K562 (cell line): Measurements from ENCODE around the gene ADIPOR2. TPM values are rescaled to one million over a fixed set of nuclear protein-coding genes. Genes with fewer than 3 reads are reported as not detected.

Experiments used
- ATF7 ChIP-seq: fragments of 450-650 bp; IDR thresholded peaks from 2 replicates; pipeline ENCODE4 v1.7.1; 2014; ENCODE audit warnings: mild to moderate bottlenecking, moderate library complexity
- BHLHE40 ChIP-seq: IDR thresholded peaks from 2 replicates; pipeline ENCODE4 v1.6.1; 2011; ENCODE audit warnings: low read length, improper control_type of control experiment
- CGGBP1 ChIP-seq: fragments of 250-450 bp; sonication (Bioruptor Pico); IDR thresholded peaks from 2 replicates; pipeline ENCODE4 v1.9.0; 2021; ENCODE audit warnings: mild to moderate bottlenecking
- E2F6 ChIP-seq, 2 experiments: IDR thresholded peaks; 2 replicates each; pipeline ENCODE4 v1.6.1; 2011; ENCODE audit warnings: borderline replicate concordance in 1 of 2, control low read depth in 1 of 2, low read depth in 1 of 2, low read length in 1 of 2, mild to moderate bottlenecking in 1 of 2, mixed read lengths in 1 of 2, moderate library complexity in 1 of 2; ENCODE audit not compliant: insufficient read depth in 1 of 2, insufficient read length in 1 of 2, poor library complexity in 1 of 2, severe bottlenecking in 1 of 2; ENCODE audit errors: extremely low read depth in 1 of 2
- EHMT2 ChIP-seq: fragments of 450-650 bp; IDR thresholded peaks from 2 replicates; pipeline ENCODE4 v1.6.1; 2018; ENCODE audit warnings: antibody characterized with exemption
- EP300 ChIP-seq: IDR thresholded peaks from 2 replicates; pipeline ENCODE4 v1.6.1; 2012; ENCODE audit warnings: low read length, improper control_type of control experiment
- ESRRB ChIP-seq: fragments of 250-450 bp; sonication (Bioruptor Pico); IDR thresholded peaks from 2 replicates; pipeline ENCODE4 v1.5.0; 2020; ENCODE audit warnings: mild to moderate bottlenecking, moderate library complexity, borderline replicate concordance
- ETV6 ChIP-seq, 3 experiments: fragments of 150-350 bp in 1 of 3; sonication (generic) in 1 of 3; formaldehyde crosslinking in 1 of 3; IDR thresholded peaks; 2 replicates each; pipeline versions ENCODE4 v1.6.1 to v1.8.0; 2014 to 2022; ENCODE audit warnings: borderline replicate concordance in 2 of 3, low read depth in 2 of 3, antibody characterized with exemption in 1 of 3, low read length in 1 of 3, mild to moderate bottlenecking in 1 of 3, missing genetic modification reagents in 1 of 3
- FOS ChIP-seq: IDR thresholded peaks from 3 replicates; pipeline ENCODE4 v1.6.1; 2011; ENCODE audit not compliant: insufficient read length; ENCODE audit errors: extremely low read depth
- HDAC6 ChIP-seq: IDR thresholded peaks from 2 replicates; pipeline ENCODE4 v1.6.1; 2012; ENCODE audit warnings: low read depth, mild to moderate bottlenecking, control low read depth, inconsistent platforms, low read length, moderate library complexity
- JUN ChIP-seq, 2 experiments: sonication (generic) in 1 of 2; formaldehyde crosslinking in 1 of 2; IDR thresholded peaks; 2 replicates each; pipeline versions ENCODE4 v1.6.1 to v1.8.0; 2012 to 2022; ENCODE audit warnings: borderline replicate concordance in 2 of 2, mild to moderate bottlenecking in 2 of 2, improper control_type of control experiment in 1 of 2, low read depth in 1 of 2, low read length in 1 of 2, missing genetic modification reagents in 1 of 2
- KLF16 ChIP-seq: IDR thresholded peaks from 2 replicates; pipeline ENCODE4 v1.6.1; 2016; ENCODE audit warnings: antibody characterized with exemption
- MYC ChIP-seq, 2 experiments: fragments of 250-450 bp in 1 of 2; sonication (Bioruptor Pico) in 1 of 2; IDR thresholded peaks; 2 replicates each; pipeline versions ENCODE4 v1.5.1 to v1.6.1; 2012 to 2021; ENCODE audit warnings: low read depth in 2 of 2, borderline replicate concordance in 1 of 2, improper control_type of control experiment in 1 of 2, low read length in 1 of 2, mild to moderate bottlenecking in 1 of 2, moderate library complexity in 1 of 2
- RHOXF2B ChIP-seq: fragments of 250-450 bp; sonication (Bioruptor Pico); conservative IDR thresholded peaks from 2 replicates; pipeline ENCODE4 v1.5.1; 2021
- SMARCC2 ChIP-seq: fragments of 450-650 bp; IDR thresholded peaks from 2 replicates; pipeline ENCODE4 v1.6.1; 2017; ENCODE audit warnings: antibody characterized with exemption, moderate library complexity, mild to moderate bottlenecking, low read depth
- TAL1 ChIP-seq: fragments of 450-650 bp; IDR thresholded peaks from 2 replicates; pipeline ENCODE4 v1.6.1; 2016; ENCODE audit warnings: mild to moderate bottlenecking
- ZNF146 ChIP-seq: IDR thresholded peaks from one replicate; pipeline ENCODE4 v1.6.1; 2018; ENCODE audit warnings: missing compliant biosample characterization; ENCODE audit not compliant: unreplicated experiment
- ZNF175 ChIP-seq: fragments of 200-800 bp; sonication (Bioruptor generic); IDR thresholded peaks from 2 replicates; pipeline ENCODE4 v1.6.1; 2016; ENCODE audit warnings: low read depth, mild to moderate bottlenecking, missing genetic modification characterization, missing compliant biosample characterization
- ZNF609 ChIP-seq: sonication (generic); formaldehyde crosslinking; IDR thresholded peaks from 2 replicates; pipeline ENCODE4 v1.8.1; 2023; ENCODE audit warnings: missing genetic modification reagents, mild to moderate bottlenecking, borderline replicate concordance
- polyA plus RNA-seq, 8 experiments: library from polyadenylated mRNA; depleted of rRNA in 4 of 8; stranded (reverse) in 5 of 8; unstranded in 3 of 8; fragments of >200 nt; fragmentation: Nextera tagmentation in 2 of 8; fragmentation: Illumina TruSeq in 1 of 8; extraction: Ambion mirVana in 2 of 8; extraction: Trizol in 1 of 8; gene quantifications; 2 replicates each; pipeline versions ENCODE4 v1.2.1 to v1.2.3, GENCODE V29; 2011 to 2014; ENCODE audit warnings: inconsistent platforms in 1 of 8, missing spikeins in 1 of 8
- total RNA-seq, 7 experiments: library from RNA; depleted of rRNA in 6 of 7; stranded (reverse); fragments of >200 nt in 6 of 7; fragmentation: Illumina TruSeq in 2 of 7; extraction: Trizol in 2 of 7; gene quantifications; 2 replicates each; pipeline versions ENCODE4 v1.2.1 to v1.2.3, GENCODE V29; 2011 to 2021; ENCODE audit warnings: low replicate concordance in 1 of 7
- TF ChIP-seq, protein P1 (sequence below): sonication (generic); formaldehyde crosslinking; IDR thresholded peaks from 2 replicates; pipeline ENCODE4 v1.9.0; 2022; ENCODE audit warnings: mild to moderate bottlenecking, missing genetic modification reagents

The ADIPOR2 gene
- total and polyA plus RNA-seq, 9 of the 15 experiments (the other 6 are each of a cell fraction or from before 2014, with no cell fraction given), result 10.9 to 63.5 (median 46.0) TPM

DNA sequence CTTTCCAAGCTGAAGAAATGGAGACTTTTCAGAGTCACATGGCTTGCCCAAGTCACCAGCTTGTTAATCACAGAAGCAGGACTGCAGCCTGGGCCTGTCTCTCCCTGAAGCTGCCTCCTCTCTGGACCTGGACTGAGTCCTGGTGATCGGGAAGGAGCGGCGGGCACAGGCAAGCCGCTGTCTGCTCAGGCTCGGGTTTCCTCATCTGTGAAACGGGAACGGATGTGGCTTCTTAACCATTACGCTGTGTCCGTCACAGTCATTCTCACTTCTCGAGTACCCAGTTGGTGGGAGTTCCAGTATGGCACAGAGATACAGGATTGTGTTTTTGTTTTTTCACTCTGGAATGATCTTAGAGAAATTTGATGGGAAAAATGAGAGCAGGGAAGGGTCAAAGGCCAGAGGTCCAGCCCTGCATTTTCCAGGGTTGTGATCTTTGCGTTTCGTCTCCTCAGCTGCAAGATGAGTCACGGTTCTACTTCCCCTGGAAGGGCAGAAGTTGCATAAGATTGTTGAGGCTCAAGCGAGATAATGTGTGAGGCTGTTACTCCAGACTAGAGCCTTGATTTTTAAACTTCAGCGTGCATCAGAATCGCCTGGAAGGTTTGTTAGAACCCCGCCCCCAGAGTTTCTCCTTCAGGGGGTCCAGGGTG lies 121.9 kb downstream of the ADIPOR2 start (continued):
- TF ChIP-seq ATF7 (peak; percentile 46; the same call in 1 of the 2 replicates), KLF16 (0 out of 2 replicates have a peak, but pooled peaks have one; percentile 39), RHOXF2B (no peak), TAL1 (peak; percentile 13; the same call in 1 of the 2 replicates), HDAC6 (no peak), ZNF175 (CRISPR knock-in tag) (peak; percentile 71), EP300 (peak; percentile 62), ETV6 (IDR thresholded peaks at IDR 0.05; ENCODE audit: borderline replicate concordance in 1 of 2, low read depth in 2 of 2, low read length in 1 of 2) (peak in 1 of 2 experiments; percentile 43; a peak in 1 of 4 replicates), ETV6 (CRISPR knock-in tag; IDR thresholded peaks at IDR 0.05; ENCODE audit: borderline replicate concordance) (no peak), ESRRB (CRISPR knock-in tag) (no peak), FOS (peak; percentile 37), CGGBP1 (CRISPR knock-in tag) (no peak), E2F6 (IDR thresholded peaks at IDR 0.05; ENCODE audit: borderline replicate concordance in 1 of 2, extremely low read depth in 1 of 2, insufficient read depth in 1 of 2, insufficient read length in 1 of 2, low read depth in 1 of 2, low read length in 1 of 2, poor library complexity in 1 of 2, severe bottlenecking in 1 of 2) (no peak), EHMT2 (peak; percentile 72; the same call in 1 of the 2 replicates), ZNF609 (CRISPR knock-in tag) (no peak), ZNF146 (CRISPR knock-in tag) (no peak), JUN (IDR thresholded peaks at IDR 0.05; ENCODE audit: borderline replicate concordance, low read depth, low read length) (peak; percentile 86), JUN (CRISPR knock-in tag; IDR thresholded peaks at IDR 0.05; ENCODE audit: borderline replicate concordance) (peak; percentile 26; the same call in 1 of the 2 replicates), BHLHE40 (peak; percentile 75), SMARCC2 (peak; percentile 75; the same call in 1 of the 2 replicates), MYC (IDR thresholded peaks at IDR 0.05; ENCODE audit: low read depth, low read length) (0 out of 2 replicates have a peak, but pooled peaks have one; percentile 22), MYC (CRISPR knock-in tag; IDR thresholded peaks at IDR 0.05; ENCODE audit: borderline replicate concordance, low read depth) (no peak)
- TF ChIP-seq, protein P1, sequence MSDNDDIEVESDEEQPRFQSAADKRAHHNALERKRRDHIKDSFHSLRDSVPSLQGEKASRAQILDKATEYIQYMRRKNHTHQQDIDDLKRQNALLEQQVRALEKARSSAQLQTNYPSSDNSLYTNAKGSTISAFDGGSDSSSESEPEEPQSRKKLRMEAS, result no peak
